GM12874 (cell line): ENCODE results near the gene PABPN1.

Experiments
- TF ChIP-seq, protein P1 (sequence below): IDR thresholded peaks from 2 replicates; pipeline ENCODE4 v1.5.1; 2011; ENCODE audit warnings: low read depth, mild to moderate bottlenecking, control low read depth, low read length, moderate library complexity; ENCODE audit not compliant: insufficient read depth

The PABPN1 gene

DNA sequence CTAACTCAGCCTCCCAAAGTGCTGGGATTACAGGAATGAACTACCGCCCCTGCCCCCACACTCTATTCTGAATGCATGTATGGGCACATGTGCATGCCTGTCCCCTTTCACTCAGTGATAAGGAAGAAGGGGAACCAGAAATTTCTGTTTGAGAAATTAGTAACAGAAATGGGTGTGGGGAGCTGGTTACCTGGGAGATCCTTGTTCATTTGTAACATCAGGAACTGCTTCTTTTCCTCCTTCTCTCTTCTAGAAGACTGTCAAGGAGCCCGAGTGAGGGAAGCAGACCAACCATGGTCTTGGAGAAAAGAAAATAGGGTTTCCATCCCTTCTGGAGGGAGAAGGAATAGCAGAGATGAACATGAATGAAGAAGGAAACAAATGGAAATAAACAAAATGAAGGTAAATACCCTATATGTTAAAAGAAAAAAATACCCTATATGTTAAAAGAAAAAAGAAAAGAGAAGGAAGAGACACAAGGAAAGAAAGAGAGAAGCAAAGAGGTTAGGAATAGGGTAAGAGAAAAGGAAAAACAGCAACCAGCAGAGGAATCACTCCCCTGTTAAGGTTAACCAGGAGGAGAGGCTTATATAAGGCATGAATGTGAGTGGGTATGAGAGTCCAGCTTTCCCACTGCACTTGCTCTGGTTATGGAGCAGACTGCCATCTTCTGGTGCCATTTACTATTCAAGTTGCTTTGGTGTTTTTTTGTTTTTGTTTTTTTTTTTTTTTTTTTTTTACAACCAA lies 21.9 kb upstream of the PABPN1 start:
- TF ChIP-seq, protein P1, sequence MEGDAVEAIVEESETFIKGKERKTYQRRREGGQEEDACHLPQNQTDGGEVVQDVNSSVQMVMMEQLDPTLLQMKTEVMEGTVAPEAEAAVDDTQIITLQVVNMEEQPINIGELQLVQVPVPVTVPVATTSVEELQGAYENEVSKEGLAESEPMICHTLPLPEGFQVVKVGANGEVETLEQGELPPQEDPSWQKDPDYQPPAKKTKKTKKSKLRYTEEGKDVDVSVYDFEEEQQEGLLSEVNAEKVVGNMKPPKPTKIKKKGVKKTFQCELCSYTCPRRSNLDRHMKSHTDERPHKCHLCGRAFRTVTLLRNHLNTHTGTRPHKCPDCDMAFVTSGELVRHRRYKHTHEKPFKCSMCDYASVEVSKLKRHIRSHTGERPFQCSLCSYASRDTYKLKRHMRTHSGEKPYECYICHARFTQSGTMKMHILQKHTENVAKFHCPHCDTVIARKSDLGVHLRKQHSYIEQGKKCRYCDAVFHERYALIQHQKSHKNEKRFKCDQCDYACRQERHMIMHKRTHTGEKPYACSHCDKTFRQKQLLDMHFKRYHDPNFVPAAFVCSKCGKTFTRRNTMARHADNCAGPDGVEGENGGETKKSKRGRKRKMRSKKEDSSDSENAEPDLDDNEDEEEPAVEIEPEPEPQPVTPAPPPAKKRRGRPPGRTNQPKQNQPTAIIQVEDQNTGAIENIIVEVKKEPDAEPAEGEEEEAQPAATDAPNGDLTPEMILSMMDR = peak; percentile 24; the same call in 1 of the 2 replicates

DNA sequence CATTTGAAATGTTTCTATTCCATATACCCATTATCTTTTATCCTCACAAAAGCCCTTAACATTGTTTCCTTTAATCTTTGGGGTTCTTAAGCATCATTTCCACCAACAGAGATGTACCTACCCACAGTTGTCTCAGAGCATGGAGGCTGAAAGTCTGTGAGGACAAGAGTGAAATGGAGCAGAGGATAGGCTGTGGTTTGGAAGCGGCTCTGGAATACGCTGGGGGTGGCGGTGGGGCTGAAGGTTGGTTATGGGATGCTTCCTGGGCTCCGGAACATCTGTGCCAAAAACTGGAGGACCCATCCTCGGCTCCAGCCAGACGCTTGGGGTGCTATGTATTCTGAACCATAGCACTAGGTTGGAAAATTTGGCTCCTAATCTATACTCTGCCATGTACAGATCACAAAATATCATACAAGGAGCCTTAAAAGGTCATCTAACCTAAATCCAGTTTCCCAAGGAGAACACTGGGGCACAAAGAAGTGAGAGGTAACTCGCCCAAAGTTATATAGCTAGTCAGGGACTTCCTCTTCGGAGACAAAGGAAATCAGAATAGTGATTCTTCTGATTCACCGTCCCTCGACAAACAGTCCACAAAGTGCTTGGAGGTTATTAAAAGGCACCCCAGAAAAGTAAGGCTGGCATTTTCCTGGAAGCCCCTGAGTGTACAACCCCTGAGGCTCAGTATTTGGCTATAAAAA lies 21.1 kb upstream of the PABPN1 start:
- TF ChIP-seq, protein P1 = no peak

DNA sequence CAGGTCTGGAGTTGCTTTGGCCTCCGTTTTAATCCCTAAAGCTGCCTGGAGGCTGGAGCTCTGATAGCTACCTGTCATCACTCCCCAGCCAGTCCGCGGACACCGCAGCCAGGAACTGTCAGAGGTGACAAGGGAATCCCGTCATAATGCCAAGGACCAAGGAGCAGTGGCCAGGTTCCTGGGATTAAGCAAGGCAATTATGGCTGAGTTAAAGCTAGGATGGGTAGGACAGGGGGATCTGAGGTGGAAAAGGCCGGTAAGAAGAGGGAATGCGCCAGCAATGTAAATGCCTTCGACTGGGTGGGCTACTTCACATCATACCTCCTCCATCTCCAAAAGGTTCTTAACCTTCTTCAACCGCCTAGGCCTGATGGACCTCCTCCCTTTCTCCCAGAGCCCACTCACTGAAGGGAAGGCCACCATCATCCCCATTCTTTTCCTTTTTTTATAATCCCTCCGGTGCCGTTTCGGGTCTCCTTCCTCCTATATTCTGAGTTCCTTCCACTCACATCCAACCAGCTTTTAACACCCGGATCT lies 20.5 kb upstream of the PABPN1 start:
- TF ChIP-seq, protein P1 = no peak

DNA sequence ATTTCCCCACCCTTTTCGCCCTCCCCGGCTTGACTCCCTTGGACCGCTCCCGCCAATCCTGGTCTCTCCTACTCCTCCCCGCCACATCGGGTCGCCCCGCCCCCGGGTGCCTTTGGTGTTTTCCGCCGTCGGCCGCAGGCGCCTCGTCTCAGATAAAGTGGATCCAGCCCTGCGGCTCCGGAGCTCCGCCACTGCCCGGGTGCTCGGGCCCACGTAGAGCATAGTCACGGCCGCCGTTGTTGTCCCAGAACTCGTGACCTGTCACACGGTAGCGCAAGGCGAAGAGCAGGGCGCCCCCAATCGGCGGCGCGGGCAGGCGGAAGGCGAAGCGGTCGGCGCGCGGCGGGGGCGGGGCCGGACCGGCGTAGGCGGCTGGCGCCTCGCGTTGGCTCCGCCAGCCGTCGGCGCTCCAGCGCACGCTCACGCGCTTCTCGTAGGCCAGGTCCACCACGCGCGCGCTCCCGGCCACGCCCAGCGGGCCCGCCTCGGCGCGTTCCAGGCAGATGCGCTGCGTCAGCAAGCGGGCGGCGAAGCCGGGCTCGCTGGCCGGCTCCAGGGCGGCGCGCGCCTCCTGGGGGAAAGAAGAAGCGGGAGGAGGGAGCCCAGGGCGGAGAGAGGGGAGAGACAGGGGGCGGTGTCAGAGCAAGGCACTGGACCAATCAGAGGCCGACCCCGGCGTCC lies 19.8 kb upstream of the PABPN1 start:
- TF ChIP-seq, protein P1 = peak; percentile 85

DNA sequence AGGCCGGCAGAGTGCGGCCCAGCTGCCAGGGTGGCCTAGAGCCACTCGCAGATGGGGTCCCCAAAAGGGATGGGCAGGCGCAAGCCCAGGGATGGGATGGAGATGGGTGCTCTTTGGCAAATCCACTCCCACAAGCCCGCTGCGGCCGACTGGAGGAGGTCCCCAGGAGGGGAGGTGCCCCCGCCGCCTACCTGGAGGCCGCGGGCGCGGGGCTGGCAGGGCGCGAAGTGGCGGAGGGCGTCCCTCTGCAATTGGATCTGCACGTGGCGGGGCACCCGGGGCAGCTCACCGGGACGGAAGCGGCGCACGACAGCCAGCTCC lies 19.3 kb upstream of the PABPN1 start:
- TF ChIP-seq, protein P1 = no peak

DNA sequence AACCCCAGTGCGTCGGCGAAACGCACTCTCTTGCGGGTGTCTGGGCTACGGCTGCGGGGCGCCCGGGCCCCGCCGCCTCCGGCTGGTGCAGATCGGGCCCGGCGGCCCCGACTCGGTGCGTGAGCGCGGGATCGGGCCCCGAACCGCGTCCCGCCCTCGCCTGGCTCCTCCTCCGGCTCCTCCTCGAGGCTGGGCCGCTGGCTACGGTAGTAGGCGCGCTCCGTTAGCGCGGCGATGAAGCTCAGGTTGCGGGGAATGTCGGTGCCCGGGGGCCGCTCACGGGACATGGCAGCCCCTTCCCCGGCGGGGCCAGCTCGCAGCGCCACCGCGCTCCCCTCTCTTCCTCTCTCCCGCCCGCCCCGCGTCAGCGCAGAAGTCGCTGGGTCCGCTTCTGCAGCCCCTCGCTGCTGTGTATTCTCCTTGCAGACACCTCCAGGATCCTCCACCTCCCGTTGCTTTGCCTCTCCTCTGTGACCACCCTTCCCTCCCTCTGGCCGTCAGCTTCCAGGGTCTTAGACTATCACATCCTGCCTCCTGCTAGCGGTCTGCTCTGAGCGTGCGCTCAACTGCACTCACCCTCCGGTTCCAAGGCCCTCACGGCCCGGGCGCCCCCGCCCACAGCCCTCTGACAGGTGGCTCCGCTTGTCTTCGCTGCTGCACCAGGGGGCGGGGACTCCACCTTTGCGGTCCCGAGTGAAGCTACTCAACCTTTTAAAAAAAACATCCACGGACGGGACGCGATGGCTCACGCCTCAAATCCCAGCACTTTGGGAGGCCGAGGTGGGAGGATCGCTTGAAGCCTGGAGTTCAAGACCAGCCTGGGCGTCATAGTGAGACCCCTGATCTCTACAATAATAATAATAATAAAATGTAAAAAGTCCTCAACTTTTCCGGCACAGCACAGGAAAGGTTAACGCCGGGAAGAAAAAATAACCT lies 18.7 kb upstream of the PABPN1 start, which contains the start of gene PPP1R3E:
Gene PPP1R3E (minus strand): TSS at position 570 of the 936 bp plus-strand sequence. CDS start 283 bp downstream, at position 287.
- TF ChIP-seq, protein P1 = no peak
